H9 (cell line): ENCODE results near the gene TEDDM1. TPM values are rescaled to one million over a fixed set of nuclear protein-coding genes. Genes with fewer than 3 reads are reported as not detected.

Source experiments
- DNase-seq: peaks from one replicate; pipeline ENCODE4 v3.0.0-alpha.2; 2017
- H2AFZ ChIP-seq: one replicate; pipeline ENCODE4 v1.6.1; 2013; ENCODE audit warnings: mild to moderate bottlenecking, low read length, control low read depth, moderate library complexity
- H2AK5ac ChIP-seq: 2 replicates; pipeline ENCODE4 v1.6.1; 2013; ENCODE audit warnings: low read length, control low read depth, mixed read lengths; ENCODE audit not compliant: insufficient read length
- H2BK120ac ChIP-seq: one replicate; pipeline ENCODE4 v1.6.1; 2013; ENCODE audit warnings: low read depth, mild to moderate bottlenecking, low read length, control low read depth, inconsistent platforms; ENCODE audit not compliant: poor library complexity, severe bottlenecking
- H2BK12ac ChIP-seq: 2 replicates; pipeline ENCODE4 v1.6.1; 2013; ENCODE audit warnings: low read length, control low read depth, mixed read lengths, low read depth; ENCODE audit not compliant: insufficient read length
- H2BK15ac ChIP-seq: 2 replicates; pipeline ENCODE4 v1.6.1; 2013; ENCODE audit warnings: low read depth, low read length, control low read depth
- H2BK20ac ChIP-seq: one replicate; pipeline ENCODE4 v1.6.1; 2013; ENCODE audit warnings: low read depth, mild to moderate bottlenecking, low read length, control low read depth, inconsistent platforms; ENCODE audit not compliant: poor library complexity, severe bottlenecking
- H2BK5ac ChIP-seq: 2 replicates; pipeline ENCODE4 v1.6.1; 2013; ENCODE audit warnings: low read length, control low read depth, mixed read lengths; ENCODE audit not compliant: insufficient read length
- H3K14ac ChIP-seq: 2 replicates; pipeline ENCODE4 v1.6.1; 2013; ENCODE audit warnings: low read length, control low read depth; ENCODE audit not compliant: insufficient read depth
- H3K18ac ChIP-seq: 2 replicates; pipeline ENCODE4 v1.6.1; 2013; ENCODE audit warnings: low read depth, mild to moderate bottlenecking, mixed read lengths, low read length, control low read depth; ENCODE audit not compliant: insufficient read length
- H3K23ac ChIP-seq: 2 replicates; pipeline ENCODE4 v1.6.1; 2013; ENCODE audit warnings: low read length, control low read depth, mixed read lengths, low read depth; ENCODE audit not compliant: insufficient read length
- H3K23me2 ChIP-seq: 2 replicates; pipeline ENCODE4 v1.6.1; 2013; ENCODE audit warnings: low read depth, mild to moderate bottlenecking, mixed read lengths, low read length, control low read depth; ENCODE audit not compliant: insufficient read length, poor library complexity, severe bottlenecking
- H3K27ac ChIP-seq: 2 replicates; pipeline ENCODE4 v1.5.1; 2013; ENCODE audit warnings: low read length, control low read depth, mixed read lengths, low read depth; ENCODE audit not compliant: insufficient read length
- H3K27me3 ChIP-seq: 2 replicates; pipeline ENCODE4 v1.6.1; 2013; ENCODE audit warnings: low read length, control low read depth, inconsistent platforms; ENCODE audit not compliant: insufficient read depth
- H3K4ac ChIP-seq: 2 replicates; pipeline ENCODE4 v1.6.1; 2013; ENCODE audit warnings: low read depth, mild to moderate bottlenecking, control low read depth, inconsistent platforms, low read length, moderate library complexity
- H3K4me1 ChIP-seq: 2 replicates; pipeline ENCODE4 v1.6.1; 2013; ENCODE audit warnings: low read length, control low read depth, inconsistent platforms; ENCODE audit not compliant: insufficient read depth
- H3K4me2 ChIP-seq: 2 replicates; pipeline ENCODE4 v1.6.1; 2013; ENCODE audit warnings: low read length, control low read depth, mixed read lengths; ENCODE audit not compliant: insufficient read length, insufficient read depth
- H3K56ac ChIP-seq: 2 replicates; pipeline ENCODE4 v1.6.1; 2013; ENCODE audit warnings: low read depth, mild to moderate bottlenecking, mixed read lengths, low read length, control low read depth; ENCODE audit not compliant: insufficient read length
- H3K79me1 ChIP-seq: 2 replicates; pipeline ENCODE4 v1.6.1; 2013; ENCODE audit warnings: low read depth, mild to moderate bottlenecking, moderate library complexity, low read length, control low read depth, inconsistent platforms; ENCODE audit not compliant: insufficient read depth, poor library complexity, severe bottlenecking
- H3K79me2 ChIP-seq: 2 replicates; pipeline ENCODE4 v1.6.1; 2013; ENCODE audit warnings: low read length, control low read depth, inconsistent platforms; ENCODE audit not compliant: insufficient read depth
- H3K9ac ChIP-seq: 2 replicates; pipeline ENCODE4 v1.6.1; 2013; ENCODE audit warnings: low read length, control low read depth, mixed read lengths; ENCODE audit not compliant: insufficient read length; ENCODE audit errors: extremely low read depth
- H3K9me3 ChIP-seq: one replicate; pipeline ENCODE4 v1.6.1; 2013; ENCODE audit warnings: low read depth, low read length, inconsistent platforms; ENCODE audit not compliant: control insufficient read depth
- H3T11ph ChIP-seq: one replicate; pipeline ENCODE4 v1.6.1; 2013; ENCODE audit warnings: mild to moderate bottlenecking, low read length, control low read depth, inconsistent platforms
- H4K20me1 ChIP-seq: one replicate; pipeline ENCODE4 v1.6.1; 2013; ENCODE audit not compliant: control insufficient read depth, insufficient read length, insufficient read depth
- H4K5ac ChIP-seq: 2 replicates; pipeline ENCODE4 v1.6.1; 2013; ENCODE audit warnings: low read depth, mild to moderate bottlenecking, mixed read lengths, low read length, control low read depth; ENCODE audit not compliant: insufficient read length
- H4K8ac ChIP-seq: replicated peaks from 2 replicates; pipeline ENCODE4 v1.6.1; 2013; ENCODE audit warnings: low read length, control low read depth, mixed read lengths, low read depth; ENCODE audit not compliant: insufficient read length
- H4K91ac ChIP-seq: 2 replicates; pipeline ENCODE4 v1.6.1; 2013; ENCODE audit warnings: low read depth, mild to moderate bottlenecking, moderate library complexity, mixed read lengths, low read length, control low read depth; ENCODE audit not compliant: insufficient read length
- H3K27ac Mint-ChIP-seq, 3 experiments: 2 replicates in 2 of 3; 3 replicates in 1 of 3; pipeline ENCODE4 v1.8.0; 2020 to 2021; ENCODE audit warnings: mixed read lengths in 3 of 3, mild to moderate bottlenecking in 1 of 3, moderate library complexity in 1 of 3
- H3K27me3 Mint-ChIP-seq: 2 replicates; pipeline ENCODE4 v1.8.0; 2021; ENCODE audit warnings: low read depth, mild to moderate bottlenecking, moderate library complexity, mixed read lengths
- H3K36me3 Mint-ChIP-seq, 3 experiments: 2 replicates in 2 of 3; 3 replicates in 1 of 3; pipeline ENCODE4 v1.8.0; 2020 to 2021; ENCODE audit warnings: low read depth in 3 of 3, mixed read lengths in 3 of 3; ENCODE audit not compliant: insufficient read depth in 1 of 3
- H3K4me1 Mint-ChIP-seq, 2 experiments: 2 replicates each; pipeline ENCODE4 v1.8.0; 2020; ENCODE audit warnings: mixed read lengths in 2 of 2
- H3K4me3 Mint-ChIP-seq, 2 experiments: 2 replicates in 1 of 2; 3 replicates in 1 of 2; pipeline ENCODE4 v1.8.0; 2020 to 2021; ENCODE audit warnings: mild to moderate bottlenecking in 2 of 2, mixed read lengths in 2 of 2, moderate library complexity in 1 of 2
- H3K9me3 Mint-ChIP-seq, 2 experiments: 2 replicates in 1 of 2; 3 replicates in 1 of 2; pipeline ENCODE4 v1.8.0; 2020; ENCODE audit warnings: mild to moderate bottlenecking in 2 of 2, mixed read lengths in 2 of 2, moderate library complexity in 1 of 2
- CTCF ChIP-seq: fragments of 200-600 bp; sonication (generic); conservative IDR thresholded peaks from 3 replicates; pipeline ENCODE4 v1.8.0; 2021; ENCODE audit warnings: antibody characterized with exemption, mild to moderate bottlenecking
- WGBS: extraction: QIAGEN DNeasy Blood & Tissue Kit; methylation state at CpG from one replicate; pipeline ENCODE4 v1.1.7; 2013; ENCODE audit warnings: missing lambda C conversion rate, low lambda C conversion rate, mixed read lengths; ENCODE audit not compliant: insufficient read length; ENCODE audit errors: extremely low coverage; 5-methylcytosine and 5-hydroxymethylcytosine counted together
- total RNA-seq: library from RNA; stranded (reverse); gene quantifications from 2 replicates; pipeline ENCODE4 v1.2.1, GENCODE V29; 2021

TEDDM1 gene
- total RNA-seq, 1 experiment from 2014 or later = not detected

- H3K4ac ChIP-seq = no peak overlapping the region
- H3K23ac ChIP-seq = no peak overlapping the region
- no peaks in the 10 kb centered on the region for H3K79me2 ChIP-seq
- H3K27me3 Mint-ChIP-seq = peaks cover 2% of the 10 kb centered on the region; the same call in 1 of the 2 replicates
- H3K9me3 ChIP-seq = no peaks in the 10 kb centered on the region
- no peak overlapping the region; a peak in 1 of 7 replicates for H3K27ac Mint-ChIP-seq
- H3K18ac ChIP-seq = no peak overlapping the region
- H3K4me3 Mint-ChIP-seq = no peak overlapping the region
- H3K9me3 Mint-ChIP-seq = peaks cover 21% of the 10 kb centered on the region in 2 experiments
- H3K14ac ChIP-seq = no peak overlapping the region
- no CpG with 5 or more reads among the region's 1 CpG for WGBS
- H3K23me2 ChIP-seq = no peaks in the 10 kb centered on the region
- TF ChIP-seq CTCF = no peak
- H4K8ac ChIP-seq = no peak overlapping the region
- H3K9ac ChIP-seq = no peak overlapping the region
- no peak overlapping the region for H2AK5ac ChIP-seq
- no peak overlapping the region for H3K56ac ChIP-seq
- H2BK15ac ChIP-seq = no peak overlapping the region
- H3K4me1 Mint-ChIP-seq = peaks cover 12 to 23% of the 10 kb centered on the region in 2 experiments
- no peak overlapping the region for H2AFZ ChIP-seq
- no peak overlapping the region for H2BK120ac ChIP-seq
- H3K27ac ChIP-seq = no peak overlapping the region
- H2BK12ac ChIP-seq = no peak overlapping the region
- no peak for DNase-seq
- no peak overlapping the region for H4K5ac ChIP-seq
- H2BK20ac ChIP-seq = no peak overlapping the region
- no peak overlapping the region for H2BK5ac ChIP-seq
- H3K36me3 Mint-ChIP-seq = peaks cover 4 to 10% (median 10%) of the 10 kb centered on the region in 3 experiments; a peak in 6 of 7 replicates
- H3K27me3 ChIP-seq = no peaks in the 10 kb centered on the region
- no peak overlapping the region for H3T11ph ChIP-seq
- H3K4me1 ChIP-seq = no peaks in the 10 kb centered on the region
- no peak overlapping the region for H4K91ac ChIP-seq
- no peaks in the 10 kb centered on the region for H4K20me1 ChIP-seq
- H3K4me2 ChIP-seq = no peak overlapping the region
- H3K79me1 ChIP-seq = no peaks in the 10 kb centered on the region
Observed at GRCh38 chr1:182442333-182442732, 41.9 kb upstream of the TEDDM1 start.
